NB4 (cell line): ENCODE measurements around the gene PDE4B.

Source experiments
- MYC ChIP-seq: IDR thresholded peaks from 2 replicates; pipeline ENCODE4 v1.6.1; 2011; ENCODE audit warnings: low read depth, low read length
- POLR2A ChIP-seq: IDR thresholded peaks from 2 replicates; pipeline ENCODE4 v1.6.1; 2011; ENCODE audit warnings: mild to moderate bottlenecking; ENCODE audit not compliant: insufficient read length; ENCODE audit errors: extremely low read depth
- TF ChIP-seq, protein P1 (sequence below): IDR thresholded peaks from one replicate; pipeline ENCODE4 v1.5.1; 2012; ENCODE audit warnings: low read depth, low read length
- TF ChIP-seq, protein P2 (sequence below): IDR thresholded peaks from 2 replicates; pipeline ENCODE4 v1.6.1; 2011; ENCODE audit warnings: low read depth, low read length

DNA sequence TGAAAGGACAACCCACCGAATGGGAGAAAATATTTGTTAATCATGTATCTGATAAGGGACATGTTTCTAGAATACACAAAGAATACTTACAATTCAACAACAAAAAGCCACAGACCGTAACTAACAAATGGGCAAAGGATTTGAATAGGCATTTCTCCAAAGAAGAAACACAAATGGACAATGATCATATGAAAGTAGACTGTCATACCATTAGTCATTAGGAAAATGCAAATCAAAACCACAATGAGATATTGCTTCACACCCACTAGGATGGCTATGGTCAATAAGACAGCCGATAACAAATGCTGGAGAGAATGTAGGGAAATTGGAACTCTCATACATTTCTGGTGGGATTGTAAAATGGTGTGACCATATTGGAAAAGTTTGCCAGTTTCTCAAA, 374.1 kb downstream of the PDE4B start:
- TF ChIP-seq, protein P1, sequence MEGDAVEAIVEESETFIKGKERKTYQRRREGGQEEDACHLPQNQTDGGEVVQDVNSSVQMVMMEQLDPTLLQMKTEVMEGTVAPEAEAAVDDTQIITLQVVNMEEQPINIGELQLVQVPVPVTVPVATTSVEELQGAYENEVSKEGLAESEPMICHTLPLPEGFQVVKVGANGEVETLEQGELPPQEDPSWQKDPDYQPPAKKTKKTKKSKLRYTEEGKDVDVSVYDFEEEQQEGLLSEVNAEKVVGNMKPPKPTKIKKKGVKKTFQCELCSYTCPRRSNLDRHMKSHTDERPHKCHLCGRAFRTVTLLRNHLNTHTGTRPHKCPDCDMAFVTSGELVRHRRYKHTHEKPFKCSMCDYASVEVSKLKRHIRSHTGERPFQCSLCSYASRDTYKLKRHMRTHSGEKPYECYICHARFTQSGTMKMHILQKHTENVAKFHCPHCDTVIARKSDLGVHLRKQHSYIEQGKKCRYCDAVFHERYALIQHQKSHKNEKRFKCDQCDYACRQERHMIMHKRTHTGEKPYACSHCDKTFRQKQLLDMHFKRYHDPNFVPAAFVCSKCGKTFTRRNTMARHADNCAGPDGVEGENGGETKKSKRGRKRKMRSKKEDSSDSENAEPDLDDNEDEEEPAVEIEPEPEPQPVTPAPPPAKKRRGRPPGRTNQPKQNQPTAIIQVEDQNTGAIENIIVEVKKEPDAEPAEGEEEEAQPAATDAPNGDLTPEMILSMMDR = no peak
- TF ChIP-seq POLR2A (no peak), MYC (no peak)
- TF ChIP-seq, protein P2, sequence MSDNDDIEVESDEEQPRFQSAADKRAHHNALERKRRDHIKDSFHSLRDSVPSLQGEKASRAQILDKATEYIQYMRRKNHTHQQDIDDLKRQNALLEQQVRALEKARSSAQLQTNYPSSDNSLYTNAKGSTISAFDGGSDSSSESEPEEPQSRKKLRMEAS = no peak
